IMR-90 (cell line): ENCODE measurements around the gene FBLN1. TPM values are rescaled to one million over a fixed set of nuclear protein-coding genes. Genes with fewer than 3 reads are reported as not detected.
"Not testable (repeated sequence)": the region's sequence is repeated elsewhere in the genome, so short reads cannot be mapped to it uniquely, and the experiment has no call there.

ENCODE experiments used
- ATAC-seq: fragments of 200-7000 bp; cut with Tn5 transposase; 2 replicates; pipeline ENCODE4 v1.9.1; 2020; ENCODE audit warnings: low read depth, mild to moderate bottlenecking, moderate library complexity
- BruUV-seq: library from RNA; stranded (reverse); fragments of 400-500 nt; replicated peaks from 2 replicates; lab custom pipeline; 2021; lab: Mats Ljungman, UMichigan
- CTCF ChIA-PET: fragments of 300-600 bp; formaldehyde crosslinking; extraction: SDS; loops from one replicate; lab custom pipeline; 2021; ENCODE audit warnings: antibody characterized with exemption; lab: Yijun Ruan, JAX
- POLR2A ChIA-PET: fragments of 300-600 bp; sonication (Branson Sonifier 250); formaldehyde crosslinking; loops from one replicate; lab custom pipeline; 2022; ENCODE audit warnings: antibody characterized with exemption; ENCODE audit not compliant: unreplicated experiment; lab: Charles Lee
- DNase-seq: peaks from one replicate; pipeline ENCODE4 v3.0.0; 2013
- H2AFZ ChIP-seq: replicated peaks from 2 replicates; pipeline ENCODE3; 2013; ENCODE audit warnings: low read length, mild to moderate bottlenecking; ENCODE audit not compliant: poor library complexity
- H2AK5ac ChIP-seq: 2 replicates; pipeline ENCODE4 v1.6.1; 2013; ENCODE audit warnings: low read depth, low read length, inconsistent platforms
- H2AK9ac ChIP-seq: replicated peaks from 2 replicates; pipeline ENCODE3; 2013; ENCODE audit warnings: mild to moderate bottlenecking, low read depth, low read length, moderate library complexity; ENCODE audit not compliant: poor library complexity
- H2BK120ac ChIP-seq: 2 replicates; pipeline ENCODE4 v1.6.1; 2013; ENCODE audit warnings: low read depth, low read length, inconsistent platforms
- H2BK15ac ChIP-seq: 3 replicates; pipeline ENCODE4 v1.6.1; 2013; ENCODE audit warnings: low read depth, low read length, inconsistent platforms
- H2BK20ac ChIP-seq: 2 replicates; pipeline ENCODE4 v1.6.1; 2013; ENCODE audit warnings: low read depth, mild to moderate bottlenecking, inconsistent platforms, low read length, moderate library complexity
- H2BK5ac ChIP-seq: 2 replicates; pipeline ENCODE4 v1.6.1; 2013; ENCODE audit warnings: mild to moderate bottlenecking, low read depth, low read length, inconsistent platforms; ENCODE audit not compliant: poor library complexity, severe bottlenecking
- H3K14ac ChIP-seq: replicated peaks from 2 replicates; pipeline ENCODE4 v1.6.1; 2013; ENCODE audit warnings: low read depth, low read length, inconsistent platforms
- H3K18ac ChIP-seq: 2 replicates; pipeline ENCODE4 v1.6.1; 2013; ENCODE audit warnings: low read depth, low read length, control low read depth
- H3K23ac ChIP-seq: 2 replicates; pipeline ENCODE4 v1.6.1; 2013; ENCODE audit warnings: low read depth, low read length, inconsistent platforms
- H3K27ac ChIP-seq: 2 replicates; pipeline ENCODE4 v1.5.1; 2013; ENCODE audit warnings: mild to moderate bottlenecking, control low read depth, low read length; ENCODE audit not compliant: insufficient read depth
- H3K27me3 ChIP-seq: 2 replicates; pipeline ENCODE4 v1.6.1; 2013; ENCODE audit warnings: low read length; ENCODE audit not compliant: control insufficient read depth, insufficient read depth
- H3K36me3 ChIP-seq: 2 replicates; pipeline ENCODE4 v1.6.1; 2013; ENCODE audit warnings: low read length, mixed read lengths; ENCODE audit not compliant: control insufficient read depth, insufficient read depth
- H3K4ac ChIP-seq: 2 replicates; pipeline ENCODE4 v1.6.1; 2013; ENCODE audit warnings: low read depth, low read length, inconsistent platforms
- H3K4me1 ChIP-seq: 2 replicates; pipeline ENCODE4 v1.6.1; 2013; ENCODE audit warnings: low read length, mixed read lengths; ENCODE audit not compliant: control insufficient read depth, insufficient read depth
- H3K4me2 ChIP-seq: 2 replicates; pipeline ENCODE4 v1.6.1; 2013; ENCODE audit warnings: low read depth, mild to moderate bottlenecking, control low read depth, low read length, moderate library complexity
- H3K4me3 ChIP-seq: 2 replicates; pipeline ENCODE4 v1.5.1; 2013; ENCODE audit warnings: low read depth, mild to moderate bottlenecking, control low read depth, low read length, moderate library complexity; ENCODE audit not compliant: insufficient read depth
- H3K56ac ChIP-seq: 2 replicates; pipeline ENCODE4 v1.6.1; 2013; ENCODE audit warnings: low read length, inconsistent platforms; ENCODE audit not compliant: insufficient read depth; ENCODE audit errors: extremely low read depth
- H3K79me1 ChIP-seq, 2 experiments: 2 replicates each; pipeline ENCODE4 v1.6.1; 2013; ENCODE audit warnings: low read length in 2 of 2, inconsistent platforms in 1 of 2, low read depth in 1 of 2
- H3K9ac ChIP-seq: 2 replicates; pipeline ENCODE4 v1.6.1; 2013; ENCODE audit warnings: low read depth, low read length, control low read depth
- H3K9me1 ChIP-seq: 2 replicates; pipeline ENCODE4 v1.6.1; 2013; ENCODE audit warnings: low read length, inconsistent platforms; ENCODE audit not compliant: insufficient read depth
- H3K9me3 ChIP-seq: 2 replicates; pipeline ENCODE4 v1.6.1; 2013; ENCODE audit warnings: low read length; ENCODE audit not compliant: control insufficient read depth, insufficient read depth
- H4K20me1 ChIP-seq: 2 replicates; pipeline ENCODE4 v1.6.1; 2013; ENCODE audit warnings: low read length, inconsistent platforms; ENCODE audit not compliant: insufficient read depth
- H4K5ac ChIP-seq: 2 replicates; pipeline ENCODE4 v1.6.1; 2013; ENCODE audit warnings: mild to moderate bottlenecking, low read depth, low read length, control low read depth
- H4K8ac ChIP-seq, 2 experiments: 2 replicates each; pipeline ENCODE4 v1.6.1; 2013; ENCODE audit warnings: low read depth in 2 of 2, low read length in 2 of 2, control low read depth in 1 of 2, inconsistent platforms in 1 of 2
- H4K91ac ChIP-seq: 2 replicates; pipeline ENCODE4 v1.6.1; 2013; ENCODE audit warnings: low read depth, low read length, inconsistent platforms; ENCODE audit not compliant: insufficient read depth
- WGBS, 2 experiments: methylation state at CpG; one replicate each; pipeline versions ENCODE4 v1.1.5 to v1.1.7; 2013; ENCODE audit warnings: missing lambda C conversion rate in 2 of 2; ENCODE audit not compliant: insufficient read length in 1 of 2; ENCODE audit errors: extremely low coverage in 2 of 2; 5-methylcytosine and 5-hydroxymethylcytosine counted together
- dilution Hi-C: fragments of 300-500 bp; cut with HindIII; formaldehyde crosslinking; loops from one replicate; pipeline ENCODE4 v1.14.3; 2018; ENCODE audit warnings: low sequenced_read_pairs; ENCODE audit not compliant: unreplicated experiment
- in situ Hi-C: fragments of 300-500 bp; cut with MboI; formaldehyde crosslinking; loops from 3 replicates; pipeline ENCODE4 v1.14.3; 2019; ENCODE audit warnings: low sequenced_read_pairs, inconsistent platforms, mixed read lengths
- intact Hi-C: fragments of 100-400 bp; cut with micrococcal nuclease; formaldehyde crosslinking; loops from 2 replicates; pipeline ENCODE4 v1.10.0; 2022
- polyA plus RNA-seq, 3 experiments: library from polyadenylated mRNA; depleted of rRNA; stranded (reverse); fragments of >200 nt; gene quantifications; 2 replicates each; pipeline ENCODE4 v1.2.3, GENCODE V29; 2012; ENCODE audit warnings: low replicate concordance in 1 of 3
- total RNA-seq: library from RNA; depleted of rRNA; stranded (reverse); fragments of >200 nt; gene quantifications from 2 replicates; pipeline ENCODE4 v1.2.3, GENCODE V29; 2012

The FBLN1 gene
- total and polyA plus RNA-seq, 2 of the 4 experiments (the other 2 are of a cell fraction), result 11.3 to 87.9 TPM

DNA sequence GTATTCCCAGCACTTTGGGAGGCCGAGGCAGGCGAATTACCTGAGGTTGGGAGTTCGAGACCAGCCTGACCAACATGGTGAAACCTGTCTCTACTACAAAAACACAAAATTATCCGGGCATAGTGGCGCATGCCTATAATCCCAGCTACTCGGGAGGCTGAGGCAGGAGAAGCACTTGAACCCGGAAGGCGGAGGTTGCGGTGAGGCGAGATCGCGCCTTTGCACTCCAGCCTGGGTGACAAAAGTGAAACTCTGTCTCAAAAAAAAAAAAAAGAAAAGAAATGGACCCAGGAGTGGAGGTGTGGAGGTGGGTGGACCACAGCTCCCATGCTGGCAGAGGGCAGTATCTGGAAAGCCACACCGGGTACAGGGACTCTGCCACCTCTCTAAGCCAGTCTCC is 7.1 kb upstream of the FBLN1 start:
- Histone ChIP-seq H3K9me1 (peaks cover 11% of the 10 kb centered on the region; the same call in 1 of the 2 replicates), H3K14ac (0 out of 2 replicates have a peak overlapping the region, but pooled peaks have one; percentile 45), H2AK5ac (peak overlapping the region; percentile 71; the same call in 1 of the 2 replicates), H3K4me1 (peaks cover 25% of the 10 kb centered on the region), H2BK20ac (peak overlapping the region; percentile 61), H2BK120ac (0 out of 2 replicates have a peak overlapping the region, but pooled peaks have one; percentile 71), H3K4ac (0 out of 2 replicates have a peak overlapping the region, but pooled peaks have one; percentile 47), H2BK15ac (peak overlapping the region; percentile 38; the same call in 1 of the 3 replicates), H3K23ac (0 out of 2 replicates have a peak overlapping the region, but pooled peaks have one; percentile 48)
- H3K27me3 ChIP-seq, H2AK9ac ChIP-seq, H3K9me3 ChIP-seq, H2AFZ ChIP-seq, H3K79me1 ChIP-seq, H4K5ac ChIP-seq, H4K91ac ChIP-seq, CTCF ChIA-PET, H3K9ac ChIP-seq, H3K4me2 ChIP-seq, POLR2A ChIA-PET, H3K56ac ChIP-seq, H4K8ac ChIP-seq, H3K27ac ChIP-seq, DNase-seq, H4K20me1 ChIP-seq, in situ Hi-C loops, H3K4me3 ChIP-seq, H3K36me3 ChIP-seq, H3K18ac ChIP-seq, ATAC-seq, H2BK5ac ChIP-seq, BruUV-seq, dilution Hi-C loops: not testable (repeated sequence)
- intact Hi-C loops, result loop anchor here (2.0 kb wide), 1 partner anchor 17 kb away; no protein-coding TSS in a partner anchor
- no CpG with 5 or more reads among the region's 13 CpGs for WGBS, 2 experiments
